GM12878 (cell line): Measurements from ENCODE around the gene KIF25. TPM values are rescaled to one million over a fixed set of nuclear protein-coding genes. Genes with fewer than 3 reads are reported as not detected.

Experiments
- ATAC-seq: fragments of 200-7000 bp; cut with Tn5 transposase; 3 replicates; pipeline ENCODE4 v1.9.1; 2020; ENCODE audit warnings: mild to moderate bottlenecking, moderate library complexity
- BruUV-seq: library from RNA; stranded (reverse); fragments of 400-500 nt; replicated peaks from 2 replicates; lab custom pipeline; 2021; lab: Mats Ljungman, UMichigan
- CTCF ChIA-PET: fragments of 300-600 bp; sonication (Branson Sonifier 250); formaldehyde crosslinking; extraction: SDS; loops from one replicate; lab custom pipeline; 2021; ENCODE audit warnings: inconsistent platforms; lab: Yijun Ruan, JAX
- POLR2A ChIA-PET: fragments of 350-600 bp; formaldehyde crosslinking; extraction: SDS; loops from one replicate; lab custom pipeline; 2021; ENCODE audit warnings: inconsistent platforms; lab: Charles Lee
- RAD21 ChIA-PET: fragments of 300-600 bp; sonication (Branson Sonifier 250); formaldehyde crosslinking; loops from one replicate; lab custom pipeline; 2023; ENCODE audit warnings: antibody characterized with exemption; ENCODE audit not compliant: unreplicated experiment; lab: Charles Lee
- SMC1A ChIA-PET: fragments of 300-600 bp; sonication (Branson Sonifier 250); formaldehyde crosslinking; loops from one replicate; lab custom pipeline; 2023; ENCODE audit not compliant: unreplicated experiment, uncharacterized antibody; lab: Charles Lee
- DNase-seq: peaks from one replicate; pipeline ENCODE4 v3.0.0-alpha.2; 2011; ENCODE audit warnings: low read depth, low spot score
- FAIRE-seq: peaks from 3 replicates; lab custom pipeline; 2011; peaks lifted over from hg19 to GRCh38; lab: Jason Lieb, UNC
- H2AFZ ChIP-seq: 2 replicates; pipeline ENCODE4 v1.6.0; 2011; ENCODE audit warnings: low read depth, low read length, control low read depth; ENCODE audit not compliant: control insufficient read depth
- H3K27ac ChIP-seq: 2 replicates; pipeline ENCODE4 v1.5.1; 2011; ENCODE audit warnings: control low read depth; ENCODE audit not compliant: control insufficient read depth, insufficient read depth
- H3K27me3 ChIP-seq, 2 experiments: replicated peaks in 1 of 2; 2 replicates each; pipeline versions ENCODE4 v1.6.0 to v1.6.1; 2011; ENCODE audit warnings: low read length in 1 of 2; ENCODE audit not compliant: control insufficient read depth in 2 of 2, insufficient read depth in 2 of 2
- H3K36me3 ChIP-seq, 2 experiments: 2 replicates each; pipeline ENCODE4 v1.5.1; 2011; ENCODE audit warnings: low read length in 1 of 2; ENCODE audit not compliant: control insufficient read depth in 2 of 2, insufficient read depth in 2 of 2
- H3K4me1 ChIP-seq: 2 replicates; pipeline ENCODE4 v1.6.1; 2011; ENCODE audit warnings: mild to moderate bottlenecking, low read length, moderate library complexity, mixed read lengths; ENCODE audit not compliant: control insufficient read depth, insufficient read depth
- H3K4me2 ChIP-seq: 2 replicates; pipeline ENCODE4 v1.6.0; 2011; ENCODE audit warnings: control low read depth; ENCODE audit not compliant: control insufficient read depth, insufficient read depth
- H3K4me3 ChIP-seq: fragments of 200-600 bp; sonication (generic); 2 replicates; pipeline ENCODE4 v1.5.1; 2016
- H3K79me2 ChIP-seq: 2 replicates; pipeline ENCODE4 v1.6.0; 2011; ENCODE audit warnings: low read length; ENCODE audit not compliant: control insufficient read depth, insufficient read depth
- H3K9ac ChIP-seq: 2 replicates; pipeline ENCODE4 v1.8.0; 2011; ENCODE audit warnings: low read length, control low read depth, mixed read lengths; ENCODE audit not compliant: control insufficient read depth, insufficient read depth
- H3K9me3 ChIP-seq: replicated peaks from 3 replicates; pipeline ENCODE4 v1.5.1; 2011; ENCODE audit warnings: mild to moderate bottlenecking, low read length; ENCODE audit not compliant: control insufficient read depth, insufficient read depth
- H4K20me1 ChIP-seq: 2 replicates; pipeline ENCODE4 v1.6.0; 2011; ENCODE audit not compliant: control insufficient read depth, insufficient read depth
- ASH2L ChIP-seq: fragments of 300-600, 200-600 bp; sonication (generic); IDR thresholded peaks from 2 replicates; pipeline ENCODE4 v1.6.1; 2017; ENCODE audit warnings: low read depth, mild to moderate bottlenecking, borderline replicate concordance
- CTCF ChIP-seq, 3 experiments: IDR thresholded peaks in 2 of 3; conservative IDR thresholded peaks in 1 of 3; 2 replicates each; pipeline ENCODE4 v1.5.1; 2011; ENCODE audit warnings: low read depth in 3 of 3, low read length in 3 of 3, mild to moderate bottlenecking in 3 of 3, control low read depth in 2 of 3, moderate library complexity in 2 of 3, inconsistent platforms in 1 of 3, mixed read lengths in 1 of 3; ENCODE audit not compliant: control insufficient read depth in 2 of 3, insufficient read depth in 1 of 3; ENCODE audit errors: extremely low read depth in 1 of 3
- ELK1 ChIP-seq: IDR thresholded peaks from 2 replicates; pipeline ENCODE4 v1.6.1; 2012; ENCODE audit warnings: low read depth, low read length, improper control_type of control experiment
- HDGF ChIP-seq: fragments of 450-650 bp; IDR thresholded peaks from 2 replicates; pipeline ENCODE4 v1.6.1; 2016; ENCODE audit warnings: antibody characterized with exemption
- RAD51 ChIP-seq: fragments of 450-650 bp; IDR thresholded peaks from 2 replicates; pipeline ENCODE4 v1.6.1; 2016; ENCODE audit warnings: moderate library complexity, mild to moderate bottlenecking, inconsistent platforms
- SMAD1 ChIP-seq: fragments of 450-650 bp; IDR thresholded peaks from 2 replicates; pipeline ENCODE4 v1.6.1; 2018; ENCODE audit warnings: mild to moderate bottlenecking, low read depth; ENCODE audit not compliant: partially characterized antibody
- SRF ChIP-seq, 2 experiments: IDR thresholded peaks; 2 replicates each; pipeline ENCODE4 v1.6.1; 2011; ENCODE audit warnings: low read depth in 2 of 2, low read length in 2 of 2, mild to moderate bottlenecking in 1 of 2, moderate library complexity in 1 of 2
- TAF1 ChIP-seq: IDR thresholded peaks from 2 replicates; pipeline ENCODE4 v1.6.1; 2011; ENCODE audit warnings: mild to moderate bottlenecking, low read depth, low read length, borderline replicate concordance
- TCF12 ChIP-seq: IDR thresholded peaks from 2 replicates; pipeline ENCODE4 v1.6.1; 2011; ENCODE audit warnings: low read depth, mild to moderate bottlenecking, low read length
- WGBS: methylation state at CpG from one replicate; pipeline ENCODE4 v1.1.6; 2016; ENCODE audit warnings: low lambda C conversion rate; ENCODE audit not compliant: insufficient replicate concordance, insufficient coverage; ENCODE audit errors: missing lambda C conversion rate; 5-methylcytosine and 5-hydroxymethylcytosine counted together
- in situ Hi-C: fragments of 300-500 bp; cut with MboI; formaldehyde crosslinking; loops from 9 replicates; pipeline ENCODE4 v1.14.3; 2018; ENCODE audit warnings: mixed read lengths
- intact Hi-C: fragments of 100-400 bp; cut with micrococcal nuclease; formaldehyde crosslinking; loops from one replicate; pipeline ENCODE4 v1.14.2; 2022; ENCODE audit not compliant: unreplicated experiment
- polyA plus RNA-seq, 11 experiments: library from polyadenylated mRNA; depleted of rRNA in 4 of 11; unstranded in 6 of 11; stranded (reverse) in 5 of 11; fragments of >200 nt; fragmentation: Nextera tagmentation in 4 of 11; fragmentation: Illumina TruSeq in 1 of 11; extraction: Ambion mirVana in 4 of 11; extraction: Trizol in 1 of 11; gene quantifications; 1 replicate in 1 of 11; 2 replicates in 10 of 11; pipeline versions ENCODE4 v1.2.1 to v1.2.3, GENCODE V29; 2011 to 2016; ENCODE audit warnings: inconsistent platforms in 2 of 11, missing spikeins in 2 of 11, low read depth in 1 of 11
- total RNA-seq, 4 experiments: library from RNA; depleted of rRNA in 3 of 4; stranded (reverse); fragments of >200 nt in 3 of 4; fragmentation: Illumina TruSeq in 1 of 4; extraction: Trizol in 1 of 4; gene quantifications; 2 replicates each; pipeline versions ENCODE4 v1.2.1 to v1.2.3, GENCODE V29; 2013 to 2021

The KIF25 gene
- total and polyA plus RNA-seq, 10 of the 15 experiments (the other 5 are each of a cell fraction or from before 2014, with no cell fraction given): not detected

- Histone ChIP-seq H3K27me3 (no peaks in the 10 kb centered on the region), H3K36me3 (no peaks in the 10 kb centered on the region), H3K4me2 (no peak overlapping the region), H4K20me1 (no peaks in the 10 kb centered on the region), H3K27ac (no peak overlapping the region), H2AFZ (no peak overlapping the region), H3K4me1 (no peaks in the 10 kb centered on the region), H3K4me3 (no peak overlapping the region), H3K9ac (no peak overlapping the region), H3K9me3 (no peaks in the 10 kb centered on the region; the same call in 2 of the 3 replicates), H3K79me2 (no peaks in the 10 kb centered on the region)
- CTCF ChIA-PET: no interaction called here
- TF ChIP-seq TAF1 (no peak), ASH2L (no peak), SMAD1 (no peak), HDGF (no peak), RAD51 (no peak), ELK1 (no peak), TCF12 (no peak), CTCF (IDR thresholded peaks at IDR 0.05 in 2 of 3, conservative IDR thresholded peaks at IDR 0.05 in 1 of 3; ENCODE audit: control insufficient read depth in 2 of 3, extremely low read depth in 1 of 3, insufficient read depth in 1 of 3, low read depth in 3 of 3, low read length in 3 of 3) (no peak), SRF (IDR thresholded peaks at IDR 0.05; ENCODE audit: low read depth in 2 of 2, low read length in 2 of 2) (no peak)
- RAD21 ChIA-PET: no interaction called here
- intact Hi-C loops (no loop called here), in situ Hi-C loops (no loop called here)
- ATAC-seq (no peak), DNase-seq (no peak), FAIRE-seq (no peak)
- POLR2A ChIA-PET: no interaction called here
- no TSS peak for BruUV-seq
- WGBS: 59% methylated on average over 11 of the region's 11 CpGs
- SMC1A ChIA-PET: no interaction called here
Measured at GRCh38 chr6:167993831-167994230, 3.6 kb upstream of the KIF25 start.
